GM21619 (cell line): ENCODE data around the gene GRB7.
"Not testable (repeated sequence)": the region's sequence is repeated elsewhere in the genome, so short reads cannot be mapped to it uniquely, and the experiment has no call there.

Experiments used
- ATAC-seq: cut with Tn5 transposase; IDR thresholded peaks from one replicate; pipeline ENCODE4 v1.9.1; 2021; ENCODE audit not compliant: unreplicated experiment

Gene GRB7

GRCh38 chr17:39730095-39730921 is 7.4 kb upstream of the GRB7 start, which contains the start of gene MIEN1:
TSS of gene MIEN1 (minus strand) at chr17:39730532. CDS start at chr17:39730495, 37 bp downstream.
- peak; percentile 89 for ATAC-seq

DNA sequence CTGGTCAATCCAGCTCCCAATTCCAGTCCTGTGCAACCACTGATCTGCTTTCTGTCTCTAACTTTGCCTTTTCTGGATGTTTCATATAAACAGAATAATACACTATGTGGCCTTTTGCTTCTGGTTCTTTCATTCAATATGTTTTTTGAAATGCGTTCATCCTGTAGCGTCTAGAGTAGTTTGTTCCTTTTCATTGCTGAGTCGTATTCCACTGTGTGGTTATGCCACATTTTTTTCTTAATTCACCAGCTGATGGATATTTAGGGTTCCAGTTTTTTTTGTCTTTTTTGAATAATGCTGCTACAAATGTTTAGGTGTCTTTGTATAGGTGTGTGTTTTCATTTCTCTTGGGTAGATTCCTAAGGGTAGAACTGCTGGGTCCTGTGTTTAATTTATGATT is 5.2 kb upstream of the GRB7 start:
- ATAC-seq, result no peak

DNA sequence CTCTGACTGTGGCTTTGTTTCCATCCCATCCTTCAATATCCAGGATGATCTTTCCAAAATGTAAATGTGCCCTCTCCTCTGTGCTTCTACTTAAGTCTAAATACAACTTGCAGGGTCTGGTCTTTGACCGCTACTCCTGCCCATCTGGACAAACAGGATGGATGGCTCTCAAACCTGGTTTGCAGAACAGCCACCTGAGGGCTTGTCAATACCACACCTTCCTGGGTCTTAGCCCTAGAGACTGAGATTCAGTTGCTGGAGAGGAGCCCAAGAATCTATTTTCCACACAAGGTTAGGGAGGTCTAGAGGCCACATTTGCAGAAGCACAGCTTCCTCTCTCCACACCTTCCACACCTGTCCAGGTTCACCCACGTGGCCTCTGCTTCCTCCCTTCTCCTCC is 1.9 kb upstream of the GRB7 start:
- no peak for ATAC-seq

DNA sequence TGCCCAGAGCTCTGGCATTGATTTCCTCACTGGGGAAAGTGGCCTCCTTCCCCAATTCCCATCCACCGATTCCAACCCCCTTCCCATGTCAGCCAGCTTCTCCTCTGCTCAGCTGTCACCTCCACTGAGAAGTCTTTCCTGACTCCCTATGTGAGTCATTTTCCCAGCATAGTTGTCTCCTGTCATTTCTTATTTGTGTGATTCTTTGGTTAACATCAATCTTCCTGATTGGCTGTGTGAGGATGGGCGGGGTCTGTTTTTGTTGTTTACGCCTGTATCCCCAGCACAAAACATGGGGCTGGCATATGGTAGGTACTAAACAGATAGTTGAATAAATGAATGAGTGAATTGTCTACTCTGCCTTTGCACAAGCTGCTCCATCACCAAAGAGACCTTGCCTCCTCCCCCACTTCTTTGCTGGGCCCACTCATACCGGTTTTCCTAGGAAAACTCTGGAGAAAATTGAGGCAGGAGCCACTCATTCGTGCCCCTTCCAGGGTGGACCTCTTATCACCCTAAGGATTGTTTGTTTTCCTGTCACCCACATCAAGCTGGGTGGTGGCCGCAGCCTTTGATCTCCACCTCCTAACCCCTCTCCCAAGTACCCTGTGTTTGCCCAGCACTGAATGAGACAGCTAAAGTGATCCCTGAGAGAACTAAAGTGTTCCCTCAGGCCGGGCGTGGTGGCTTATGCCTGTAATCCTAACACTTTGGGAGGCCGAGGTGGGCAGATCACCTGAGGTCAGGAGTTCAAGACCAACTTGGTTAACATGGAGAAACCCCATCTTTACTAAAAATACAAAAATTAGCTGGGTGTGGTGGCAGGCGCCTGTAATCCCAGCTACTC is 1.2 kb upstream of the GRB7 start:
- no peak for ATAC-seq

GRCh38 chr17:39737206-39737759 is 455 bp upstream of the GRB7 start:
- no peak for ATAC-seq

- no peak for ATAC-seq
Observed at GRCh38 chr17:39738568-39738901, 797 bp downstream of the GRB7 start.

GRCh38 chr17:39738983-39739884 is 1.5 kb downstream of the GRB7 start:
- ATAC-seq, result no peak

GRCh38 chr17:39739885-39740356 is 2.2 kb downstream of the GRB7 start:
- no peak for ATAC-seq

DNA sequence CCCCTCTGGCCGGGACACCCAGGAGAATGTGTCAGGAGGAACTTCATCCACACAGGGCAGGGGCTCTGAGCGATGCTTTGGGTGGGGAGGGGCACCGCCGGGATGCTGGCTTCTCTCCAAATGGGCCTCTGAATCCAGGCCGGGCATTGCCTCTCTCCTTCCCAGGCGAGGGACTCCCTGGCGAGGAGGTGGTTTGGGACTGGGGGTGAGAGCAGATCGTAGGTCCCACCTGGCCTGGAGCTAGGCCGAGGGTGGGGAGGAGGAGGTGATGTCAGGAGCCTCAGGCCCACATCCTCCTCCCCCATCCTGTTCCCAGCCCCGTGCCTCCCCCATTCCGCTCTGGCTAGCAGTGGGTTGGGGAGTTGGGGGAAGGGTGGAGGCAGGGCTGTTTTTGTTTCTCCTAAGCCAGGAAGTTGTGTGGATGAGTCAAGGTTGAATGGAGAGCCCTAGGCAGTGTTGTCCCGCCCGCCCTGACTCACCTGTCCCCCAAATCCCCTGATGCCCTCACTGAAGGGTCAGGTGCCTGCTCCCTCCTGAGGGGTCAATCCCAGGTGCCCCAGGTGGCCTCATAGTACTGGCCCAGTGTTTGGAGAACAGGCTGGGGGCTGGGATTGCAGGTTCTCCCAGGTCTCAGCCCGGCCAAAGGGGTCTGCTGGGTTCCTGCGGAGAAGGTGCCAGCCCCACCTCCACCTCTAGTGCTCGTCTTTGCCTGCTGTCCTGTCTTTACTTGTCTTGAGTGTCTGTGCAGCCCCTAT is 2.8 kb downstream of the GRB7 start:
- no peak for ATAC-seq

GRCh38 chr17:39742126-39742855 is 4.6 kb downstream of the GRB7 start:
- ATAC-seq, result no peak

DNA sequence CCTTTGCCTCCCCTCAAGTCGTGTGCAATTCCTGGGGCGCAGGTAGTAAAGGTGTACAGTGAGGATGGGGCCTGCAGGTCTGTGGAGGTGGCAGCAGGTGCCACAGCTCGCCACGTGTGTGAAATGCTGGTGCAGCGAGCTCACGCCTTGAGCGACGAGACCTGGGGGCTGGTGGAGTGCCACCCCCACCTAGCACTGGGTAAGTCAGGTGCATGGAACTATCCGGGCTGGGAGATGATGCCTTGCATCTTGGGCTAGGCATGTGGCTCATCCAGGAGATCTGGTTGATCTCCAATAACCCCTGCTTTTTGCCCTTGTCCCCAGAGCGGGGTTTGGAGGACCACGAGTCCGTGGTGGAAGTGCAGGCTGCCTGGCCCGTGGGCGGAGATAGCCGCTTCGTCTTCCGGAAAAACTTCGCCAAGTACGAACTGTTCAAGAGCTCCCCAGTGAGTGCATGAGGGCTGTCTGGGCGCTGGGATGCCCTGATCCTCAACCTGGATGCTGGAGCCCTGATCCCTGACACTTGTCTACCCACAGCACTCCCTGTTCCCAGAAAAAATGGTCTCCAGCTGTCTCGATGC is 5.2 kb downstream of the GRB7 start:
- ATAC-seq, result no peak

DNA sequence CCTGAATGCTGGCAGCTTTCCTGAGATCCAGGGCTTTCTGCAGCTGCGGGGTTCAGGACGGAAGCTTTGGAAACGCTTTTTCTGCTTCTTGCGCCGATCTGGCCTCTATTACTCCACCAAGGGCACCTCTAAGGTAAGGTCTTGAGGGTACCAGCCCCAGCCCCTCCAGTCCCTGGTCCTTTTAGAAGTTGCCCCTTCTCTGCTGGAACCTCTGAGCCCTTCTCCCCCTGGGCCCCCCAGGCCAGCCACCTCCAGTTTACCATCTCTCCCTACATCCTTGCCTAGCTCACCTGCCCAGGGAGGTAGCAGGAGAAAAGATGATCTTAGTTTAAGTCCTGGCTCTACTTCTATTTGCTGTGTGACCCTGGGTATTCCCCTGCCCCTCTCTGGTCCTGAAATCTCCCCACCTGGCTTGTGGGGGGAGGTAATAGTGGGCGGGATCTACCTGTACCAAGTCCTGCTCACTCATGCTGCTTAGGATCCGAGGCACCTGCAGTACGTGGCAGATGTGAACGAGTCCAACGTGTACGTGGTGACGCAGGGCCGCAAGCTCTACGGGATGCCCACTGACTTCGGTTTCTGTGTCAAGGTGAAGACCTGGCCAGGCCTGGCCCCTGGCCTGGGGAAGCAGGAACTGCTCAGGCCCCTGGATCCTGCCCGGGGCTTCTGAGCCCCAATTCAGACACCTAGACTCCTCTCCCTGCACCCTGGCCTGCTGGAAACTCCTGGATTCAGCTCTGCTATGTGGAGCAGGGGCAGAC is 6.5 kb downstream of the GRB7 start:
- no peak for ATAC-seq

DNA sequence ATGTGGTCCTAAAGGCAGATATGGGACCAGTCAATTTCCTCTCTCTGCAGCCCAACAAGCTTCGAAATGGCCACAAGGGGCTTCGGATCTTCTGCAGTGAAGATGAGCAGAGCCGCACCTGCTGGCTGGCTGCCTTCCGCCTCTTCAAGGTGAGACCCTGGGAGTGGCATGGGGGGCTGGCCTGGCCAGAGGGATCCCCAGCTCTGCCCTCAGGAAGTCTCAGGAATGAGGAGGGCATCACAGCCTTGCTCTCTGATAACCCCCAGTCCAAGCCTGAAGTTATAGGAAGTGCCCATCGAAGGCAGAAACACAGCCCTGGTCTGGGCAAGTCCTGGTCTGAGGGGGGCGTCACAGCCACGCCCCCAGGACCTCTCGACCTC is 7.1 kb downstream of the GRB7 start:
- ATAC-seq, result no peak

DNA sequence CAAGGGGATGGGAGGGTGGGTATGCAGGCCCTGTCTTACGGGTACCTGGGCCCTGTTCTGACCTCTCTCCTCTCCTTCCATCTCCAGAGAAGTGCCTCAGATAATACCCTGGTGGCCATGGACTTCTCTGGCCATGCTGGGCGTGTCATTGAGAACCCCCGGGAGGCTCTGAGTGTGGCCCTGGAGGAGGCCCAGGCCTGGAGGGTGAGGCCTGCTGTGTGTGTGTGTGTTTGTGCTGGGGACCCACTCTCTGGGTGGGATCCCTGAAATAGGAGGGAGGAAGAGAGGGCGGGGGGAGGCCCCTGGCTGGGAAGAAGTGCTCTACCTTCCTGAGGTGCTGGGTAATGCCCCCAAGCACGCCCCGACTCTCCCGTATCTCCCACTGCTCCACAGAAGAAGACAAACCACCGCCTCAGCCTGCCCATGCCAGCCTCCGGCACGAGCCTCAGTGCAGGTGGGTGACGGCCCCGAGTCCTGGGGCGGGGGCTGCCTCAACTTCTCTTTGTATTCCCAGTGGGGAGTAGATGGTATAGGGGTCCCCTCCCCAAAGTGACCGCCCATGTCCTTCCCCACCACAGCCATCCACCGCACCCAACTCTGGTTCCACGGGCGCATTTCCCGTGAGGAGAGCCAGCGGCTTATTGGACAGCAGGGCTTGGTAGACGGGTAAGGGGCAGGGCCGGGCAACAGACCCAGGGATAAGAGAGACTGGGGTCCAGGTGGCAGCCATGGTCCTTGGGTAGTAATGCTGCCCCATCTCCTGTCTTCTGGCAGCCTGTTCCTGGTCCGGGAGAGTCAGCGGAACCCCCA is 7.8 kb downstream of the GRB7 start:
- no peak for ATAC-seq

- ATAC-seq, result no peak
Observed at GRCh38 chr17:39746145-39746461, 8.4 kb downstream of the GRB7 start.

DNA sequence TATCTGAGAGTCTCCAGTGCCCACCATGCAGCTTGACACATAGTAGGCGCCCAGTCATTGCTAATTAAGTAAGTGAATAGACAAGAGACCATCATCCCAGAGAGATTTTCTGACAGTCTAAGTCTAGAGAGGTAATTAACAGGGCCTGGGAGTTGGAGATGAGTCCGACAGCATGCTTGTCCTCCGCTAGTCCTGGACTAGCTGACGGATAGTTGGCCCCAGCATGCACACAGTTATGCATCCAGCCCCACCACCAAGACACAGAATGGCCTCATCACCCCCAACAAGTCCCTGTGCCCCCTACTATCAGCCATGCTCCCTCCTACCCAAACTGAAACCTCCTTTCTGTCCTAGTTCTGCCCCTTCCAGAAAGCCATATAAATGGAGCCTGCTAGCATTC is 10.0 kb downstream of the GRB7 start:
- ATAC-seq, result no peak

DNA sequence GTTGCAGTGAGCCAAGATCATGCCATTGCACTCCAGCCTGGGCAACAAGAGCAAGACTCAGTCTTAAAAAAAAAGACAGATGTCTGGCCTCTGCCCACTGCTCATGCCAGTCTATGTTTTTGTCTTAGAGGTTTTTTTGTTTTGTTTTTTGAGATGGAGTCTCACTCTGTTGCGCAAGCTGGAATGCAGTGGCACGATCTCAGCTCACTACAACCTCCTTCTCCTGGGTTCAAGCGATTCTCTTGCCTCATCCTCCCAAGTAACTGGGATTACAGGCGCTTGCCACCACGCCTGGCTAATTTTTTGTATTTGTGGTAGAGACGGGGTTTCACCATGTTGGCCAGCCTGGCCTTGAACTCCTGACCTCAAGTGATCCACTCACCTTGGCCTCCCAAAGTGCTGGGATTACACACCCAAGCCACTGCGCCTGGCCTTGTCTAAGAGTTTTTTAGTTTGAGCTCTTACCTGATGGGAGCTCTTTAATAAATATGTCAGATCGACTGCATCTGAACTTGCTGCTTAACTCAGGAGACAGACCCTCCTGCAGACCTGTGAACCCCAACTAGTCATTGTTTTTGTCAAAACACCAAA is 10.8 kb downstream of the GRB7 start:
- not testable (repeated sequence) for ATAC-seq
